ENCODE measurements around the gene WWC1. TPM values are rescaled to one million over a fixed set of nuclear protein-coding genes. Genes with fewer than 3 reads are reported as not detected.

WWC1 gene
- total RNA-seq, 1 experiment from 2014 or later: 52.6 TPM

DNA sequence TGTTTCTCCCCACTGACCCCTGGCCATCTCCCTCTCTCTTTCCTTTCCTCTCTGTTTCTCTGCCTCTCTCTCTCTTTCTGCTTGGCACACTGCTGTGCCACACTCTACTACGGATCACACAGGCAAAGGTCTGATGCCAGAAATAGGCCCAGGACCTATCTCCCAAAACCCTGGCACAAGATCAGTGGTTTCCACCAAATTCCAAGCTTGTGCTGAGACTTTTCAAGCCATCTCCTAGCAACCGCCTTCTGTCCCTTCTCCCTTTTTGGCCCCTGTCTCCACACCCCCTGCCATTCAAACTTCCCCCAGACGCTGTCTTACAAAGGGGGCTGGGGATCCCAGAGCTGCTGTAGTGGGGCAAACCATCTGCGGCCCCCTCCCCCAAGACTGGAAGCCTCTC, 156.4 kb downstream of the WWC1 start:
- no peak for TF ChIP-seq EGR1 (IDR thresholded peaks at IDR 0.05; ENCODE audit: low read depth)
- no peak for TF ChIP-seq EZH2 (IDR thresholded peaks at IDR 0.05)
- no peak for TF ChIP-seq YY1 (IDR thresholded peaks at IDR 0.05; ENCODE audit: extremely low read depth, insufficient replicate concordance, low read depth, low read length)
- no peak for TF ChIP-seq CEBPB (IDR thresholded peaks at IDR 0.05; ENCODE audit: low read depth)
- no peak for TF ChIP-seq EZH2phosphoT487 (IDR thresholded peaks at IDR 0.05; ENCODE audit: borderline replicate concordance)
- TF ChIP-seq, protein P1, sequence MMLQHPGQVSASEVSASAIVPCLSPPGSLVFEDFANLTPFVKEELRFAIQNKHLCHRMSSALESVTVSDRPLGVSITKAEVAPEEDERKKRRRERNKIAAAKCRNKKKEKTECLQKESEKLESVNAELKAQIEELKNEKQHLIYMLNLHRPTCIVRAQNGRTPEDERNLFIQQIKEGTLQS (IDR thresholded peaks at IDR 0.05): no peak
- TF ChIP-seq, protein P2, sequence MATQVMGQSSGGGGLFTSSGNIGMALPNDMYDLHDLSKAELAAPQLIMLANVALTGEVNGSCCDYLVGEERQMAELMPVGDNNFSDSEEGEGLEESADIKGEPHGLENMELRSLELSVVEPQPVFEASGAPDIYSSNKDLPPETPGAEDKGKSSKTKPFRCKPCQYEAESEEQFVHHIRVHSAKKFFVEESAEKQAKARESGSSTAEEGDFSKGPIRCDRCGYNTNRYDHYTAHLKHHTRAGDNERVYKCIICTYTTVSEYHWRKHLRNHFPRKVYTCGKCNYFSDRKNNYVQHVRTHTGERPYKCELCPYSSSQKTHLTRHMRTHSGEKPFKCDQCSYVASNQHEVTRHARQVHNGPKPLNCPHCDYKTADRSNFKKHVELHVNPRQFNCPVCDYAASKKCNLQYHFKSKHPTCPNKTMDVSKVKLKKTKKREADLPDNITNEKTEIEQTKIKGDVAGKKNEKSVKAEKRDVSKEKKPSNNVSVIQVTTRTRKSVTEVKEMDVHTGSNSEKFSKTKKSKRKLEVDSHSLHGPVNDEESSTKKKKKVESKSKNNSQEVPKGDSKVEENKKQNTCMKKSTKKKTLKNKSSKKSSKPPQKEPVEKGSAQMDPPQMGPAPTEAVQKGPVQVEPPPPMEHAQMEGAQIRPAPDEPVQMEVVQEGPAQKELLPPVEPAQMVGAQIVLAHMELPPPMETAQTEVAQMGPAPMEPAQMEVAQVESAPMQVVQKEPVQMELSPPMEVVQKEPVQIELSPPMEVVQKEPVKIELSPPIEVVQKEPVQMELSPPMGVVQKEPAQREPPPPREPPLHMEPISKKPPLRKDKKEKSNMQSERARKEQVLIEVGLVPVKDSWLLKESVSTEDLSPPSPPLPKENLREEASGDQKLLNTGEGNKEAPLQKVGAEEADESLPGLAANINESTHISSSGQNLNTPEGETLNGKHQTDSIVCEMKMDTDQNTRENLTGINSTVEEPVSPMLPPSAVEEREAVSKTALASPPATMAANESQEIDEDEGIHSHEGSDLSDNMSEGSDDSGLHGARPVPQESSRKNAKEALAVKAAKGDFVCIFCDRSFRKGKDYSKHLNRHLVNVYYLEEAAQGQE (IDR thresholded peaks at IDR 0.05; ENCODE audit: low read depth): no peak
- TF ChIP-seq ZFX (IDR thresholded peaks at IDR 0.05): no peak
- intact Hi-C loops (cut with micrococcal nuclease): no loop called here
- DNase-seq (ENCODE audit: low read depth, low spot score) (no peak), ATAC-seq (no peak)
- Histone ChIP-seq H3K9me2 (ENCODE audit: insufficient read depth) (no peaks in the 10 kb centered on the region), H3K27ac (ENCODE audit: low read depth, low read length) (no peak overlapping the region), H3K9me3 (ENCODE audit: control insufficient read depth in 1 of 2, insufficient read depth in 1 of 2, low read depth in 1 of 2, low read length in 2 of 2) (no peaks in the 10 kb centered on the region), H3K9ac (ENCODE audit: low read length) (no peak overlapping the region), H3K27me3 (ENCODE audit: insufficient read depth, low read length) (no peaks in the 10 kb centered on the region), H3K4me2 (ENCODE audit: low read length) (no peak overlapping the region), H4K20me1 (ENCODE audit: insufficient read depth) (no peaks in the 10 kb centered on the region), H3K4me1 (ENCODE audit: control insufficient read depth in 1 of 2, insufficient read depth in 2 of 2, low read length in 2 of 2) (no peaks in the 10 kb centered on the region; a peak in 1 of 4 replicates), H3K79me2 (ENCODE audit: insufficient read depth, low read length) (no peaks in the 10 kb centered on the region), H3K36me3 (ENCODE audit: control insufficient read depth in 1 of 2, insufficient read depth in 2 of 2, low read length in 2 of 2) (peaks cover 14 to 27% of the 10 kb centered on the region in 2 experiments), H3K4me3 (replicated peaks in 1 of 2; ENCODE audit: low read depth in 1 of 2, low read length in 2 of 2) (no peak overlapping the region), H2AFZ (ENCODE audit: low read depth, low read length, poor library complexity, severe bottlenecking) (no peak overlapping the region)
- RAD21 ChIA-PET (ENCODE audit: low non-redundant PET in 1 of 2, low total read pairs in 2 of 2, uncharacterized antibody in 2 of 2, unreplicated experiment in 2 of 2): no interaction called here
- BruUV-seq (replicated peaks): no TSS peak
- CTCF ChIA-PET: no interaction called here
- POLR2A ChIA-PET: no interaction called here
